H9 (cell line): ENCODE results near the gene OR1S2. TPM values are rescaled to one million over a fixed set of nuclear protein-coding genes. Genes with fewer than 3 reads are reported as not detected.

Source experiments
- DNase-seq: peaks from one replicate; pipeline ENCODE4 v3.0.0-alpha.2; 2017
- H2AFZ ChIP-seq: one replicate; pipeline ENCODE4 v1.6.1; 2013; ENCODE audit warnings: mild to moderate bottlenecking, low read length, control low read depth, moderate library complexity
- H2AK5ac ChIP-seq: 2 replicates; pipeline ENCODE4 v1.6.1; 2013; ENCODE audit warnings: low read length, control low read depth, mixed read lengths; ENCODE audit not compliant: insufficient read length
- H2BK120ac ChIP-seq: one replicate; pipeline ENCODE4 v1.6.1; 2013; ENCODE audit warnings: low read depth, mild to moderate bottlenecking, low read length, control low read depth, inconsistent platforms; ENCODE audit not compliant: poor library complexity, severe bottlenecking
- H2BK12ac ChIP-seq: 2 replicates; pipeline ENCODE4 v1.6.1; 2013; ENCODE audit warnings: low read length, control low read depth, mixed read lengths, low read depth; ENCODE audit not compliant: insufficient read length
- H2BK15ac ChIP-seq: 2 replicates; pipeline ENCODE4 v1.6.1; 2013; ENCODE audit warnings: low read depth, low read length, control low read depth
- H2BK20ac ChIP-seq: one replicate; pipeline ENCODE4 v1.6.1; 2013; ENCODE audit warnings: low read depth, mild to moderate bottlenecking, low read length, control low read depth, inconsistent platforms; ENCODE audit not compliant: poor library complexity, severe bottlenecking
- H2BK5ac ChIP-seq: 2 replicates; pipeline ENCODE4 v1.6.1; 2013; ENCODE audit warnings: low read length, control low read depth, mixed read lengths; ENCODE audit not compliant: insufficient read length
- H3K14ac ChIP-seq: 2 replicates; pipeline ENCODE4 v1.6.1; 2013; ENCODE audit warnings: low read length, control low read depth; ENCODE audit not compliant: insufficient read depth
- H3K18ac ChIP-seq: 2 replicates; pipeline ENCODE4 v1.6.1; 2013; ENCODE audit warnings: low read depth, mild to moderate bottlenecking, mixed read lengths, low read length, control low read depth; ENCODE audit not compliant: insufficient read length
- H3K23ac ChIP-seq: 2 replicates; pipeline ENCODE4 v1.6.1; 2013; ENCODE audit warnings: low read length, control low read depth, mixed read lengths, low read depth; ENCODE audit not compliant: insufficient read length
- H3K23me2 ChIP-seq: 2 replicates; pipeline ENCODE4 v1.6.1; 2013; ENCODE audit warnings: low read depth, mild to moderate bottlenecking, mixed read lengths, low read length, control low read depth; ENCODE audit not compliant: insufficient read length, poor library complexity, severe bottlenecking
- H3K27ac ChIP-seq: 2 replicates; pipeline ENCODE4 v1.5.1; 2013; ENCODE audit warnings: low read length, control low read depth, mixed read lengths, low read depth; ENCODE audit not compliant: insufficient read length
- H3K27me3 ChIP-seq: 2 replicates; pipeline ENCODE4 v1.6.1; 2013; ENCODE audit warnings: low read length, control low read depth, inconsistent platforms; ENCODE audit not compliant: insufficient read depth
- H3K4ac ChIP-seq: 2 replicates; pipeline ENCODE4 v1.6.1; 2013; ENCODE audit warnings: low read depth, mild to moderate bottlenecking, control low read depth, inconsistent platforms, low read length, moderate library complexity
- H3K4me1 ChIP-seq: 2 replicates; pipeline ENCODE4 v1.6.1; 2013; ENCODE audit warnings: low read length, control low read depth, inconsistent platforms; ENCODE audit not compliant: insufficient read depth
- H3K4me2 ChIP-seq: 2 replicates; pipeline ENCODE4 v1.6.1; 2013; ENCODE audit warnings: low read length, control low read depth, mixed read lengths; ENCODE audit not compliant: insufficient read length, insufficient read depth
- H3K56ac ChIP-seq: 2 replicates; pipeline ENCODE4 v1.6.1; 2013; ENCODE audit warnings: low read depth, mild to moderate bottlenecking, mixed read lengths, low read length, control low read depth; ENCODE audit not compliant: insufficient read length
- H3K79me1 ChIP-seq: 2 replicates; pipeline ENCODE4 v1.6.1; 2013; ENCODE audit warnings: low read depth, mild to moderate bottlenecking, moderate library complexity, low read length, control low read depth, inconsistent platforms; ENCODE audit not compliant: insufficient read depth, poor library complexity, severe bottlenecking
- H3K79me2 ChIP-seq: 2 replicates; pipeline ENCODE4 v1.6.1; 2013; ENCODE audit warnings: low read length, control low read depth, inconsistent platforms; ENCODE audit not compliant: insufficient read depth
- H3K9ac ChIP-seq: 2 replicates; pipeline ENCODE4 v1.6.1; 2013; ENCODE audit warnings: low read length, control low read depth, mixed read lengths; ENCODE audit not compliant: insufficient read length; ENCODE audit errors: extremely low read depth
- H3K9me3 ChIP-seq: one replicate; pipeline ENCODE4 v1.6.1; 2013; ENCODE audit warnings: low read depth, low read length, inconsistent platforms; ENCODE audit not compliant: control insufficient read depth
- H3T11ph ChIP-seq: one replicate; pipeline ENCODE4 v1.6.1; 2013; ENCODE audit warnings: mild to moderate bottlenecking, low read length, control low read depth, inconsistent platforms
- H4K20me1 ChIP-seq: one replicate; pipeline ENCODE4 v1.6.1; 2013; ENCODE audit not compliant: control insufficient read depth, insufficient read length, insufficient read depth
- H4K5ac ChIP-seq: 2 replicates; pipeline ENCODE4 v1.6.1; 2013; ENCODE audit warnings: low read depth, mild to moderate bottlenecking, mixed read lengths, low read length, control low read depth; ENCODE audit not compliant: insufficient read length
- H4K8ac ChIP-seq: replicated peaks from 2 replicates; pipeline ENCODE4 v1.6.1; 2013; ENCODE audit warnings: low read length, control low read depth, mixed read lengths, low read depth; ENCODE audit not compliant: insufficient read length
- H4K91ac ChIP-seq: 2 replicates; pipeline ENCODE4 v1.6.1; 2013; ENCODE audit warnings: low read depth, mild to moderate bottlenecking, moderate library complexity, mixed read lengths, low read length, control low read depth; ENCODE audit not compliant: insufficient read length
- H3K27ac Mint-ChIP-seq, 3 experiments: 2 replicates in 2 of 3; 3 replicates in 1 of 3; pipeline ENCODE4 v1.8.0; 2020 to 2021; ENCODE audit warnings: mixed read lengths in 3 of 3, mild to moderate bottlenecking in 1 of 3, moderate library complexity in 1 of 3
- H3K27me3 Mint-ChIP-seq: 2 replicates; pipeline ENCODE4 v1.8.0; 2021; ENCODE audit warnings: low read depth, mild to moderate bottlenecking, moderate library complexity, mixed read lengths
- H3K36me3 Mint-ChIP-seq, 3 experiments: 2 replicates in 2 of 3; 3 replicates in 1 of 3; pipeline ENCODE4 v1.8.0; 2020 to 2021; ENCODE audit warnings: low read depth in 3 of 3, mixed read lengths in 3 of 3; ENCODE audit not compliant: insufficient read depth in 1 of 3
- H3K4me1 Mint-ChIP-seq, 2 experiments: 2 replicates each; pipeline ENCODE4 v1.8.0; 2020; ENCODE audit warnings: mixed read lengths in 2 of 2
- H3K4me3 Mint-ChIP-seq, 2 experiments: 2 replicates in 1 of 2; 3 replicates in 1 of 2; pipeline ENCODE4 v1.8.0; 2020 to 2021; ENCODE audit warnings: mild to moderate bottlenecking in 2 of 2, mixed read lengths in 2 of 2, moderate library complexity in 1 of 2
- H3K9me3 Mint-ChIP-seq, 2 experiments: 2 replicates in 1 of 2; 3 replicates in 1 of 2; pipeline ENCODE4 v1.8.0; 2020; ENCODE audit warnings: mild to moderate bottlenecking in 2 of 2, mixed read lengths in 2 of 2, moderate library complexity in 1 of 2
- WGBS: extraction: QIAGEN DNeasy Blood & Tissue Kit; methylation state at CpG from one replicate; pipeline ENCODE4 v1.1.7; 2013; ENCODE audit warnings: missing lambda C conversion rate, low lambda C conversion rate, mixed read lengths; ENCODE audit not compliant: insufficient read length; ENCODE audit errors: extremely low coverage; 5-methylcytosine and 5-hydroxymethylcytosine counted together
- total RNA-seq: library from RNA; stranded (reverse); gene quantifications from 2 replicates; pipeline ENCODE4 v1.2.1, GENCODE V29; 2021
- TF ChIP-seq, protein P1 (sequence below): fragments of 200-600 bp; sonication (generic); conservative IDR thresholded peaks from 3 replicates; pipeline ENCODE4 v1.8.0; 2021; ENCODE audit warnings: antibody characterized with exemption, mild to moderate bottlenecking

Gene OR1S2
- total RNA-seq, 1 experiment from 2014 or later: not detected

DNA sequence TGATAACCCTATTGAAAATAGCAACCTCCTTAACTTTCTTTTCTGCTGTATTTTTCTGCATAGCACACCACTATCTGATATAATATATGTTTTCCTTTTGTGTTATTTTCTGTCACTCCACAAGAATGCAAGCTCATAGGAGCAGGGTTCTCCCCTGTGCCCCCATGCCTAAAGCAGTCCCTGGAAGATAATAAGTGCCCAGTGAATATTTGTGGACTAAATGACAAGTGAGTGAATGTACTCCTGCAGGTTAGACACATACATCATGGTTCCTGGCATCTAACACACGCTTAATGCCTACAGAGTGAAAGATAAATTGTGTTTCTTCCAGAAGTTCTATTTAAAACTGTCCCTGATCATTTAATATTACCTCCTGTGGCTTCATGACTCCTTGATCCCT, 39.0 kb downstream of the OR1S2 start:
- no peak overlapping the region for H2BK20ac ChIP-seq
- H3K18ac ChIP-seq: no peak overlapping the region
- DNase-seq: no peak
- no peak overlapping the region for H3K56ac ChIP-seq
- H4K20me1 ChIP-seq: no peaks in the 10 kb centered on the region
- Mint-ChIP-seq H3K36me3 (no peaks in the 10 kb centered on the region), H3K9me3 (peaks cover 0 to 2% of the 10 kb centered on the region in 2 experiments; a peak in 2 of 5 replicates), H3K4me3 (no peak overlapping the region), H3K27me3 (no peaks in the 10 kb centered on the region; the same call in 1 of the 2 replicates), H3K27ac (no peak overlapping the region), H3K4me1 (peaks cover 6 to 7% of the 10 kb centered on the region in 2 experiments)
- no peak overlapping the region for H2BK12ac ChIP-seq
- no peaks in the 10 kb centered on the region for H3K23me2 ChIP-seq
- no peak overlapping the region for H2AFZ ChIP-seq
- H4K8ac ChIP-seq: no peak overlapping the region
- H3K9ac ChIP-seq: no peak overlapping the region
- H3K23ac ChIP-seq: no peak overlapping the region
- TF ChIP-seq, protein P1, sequence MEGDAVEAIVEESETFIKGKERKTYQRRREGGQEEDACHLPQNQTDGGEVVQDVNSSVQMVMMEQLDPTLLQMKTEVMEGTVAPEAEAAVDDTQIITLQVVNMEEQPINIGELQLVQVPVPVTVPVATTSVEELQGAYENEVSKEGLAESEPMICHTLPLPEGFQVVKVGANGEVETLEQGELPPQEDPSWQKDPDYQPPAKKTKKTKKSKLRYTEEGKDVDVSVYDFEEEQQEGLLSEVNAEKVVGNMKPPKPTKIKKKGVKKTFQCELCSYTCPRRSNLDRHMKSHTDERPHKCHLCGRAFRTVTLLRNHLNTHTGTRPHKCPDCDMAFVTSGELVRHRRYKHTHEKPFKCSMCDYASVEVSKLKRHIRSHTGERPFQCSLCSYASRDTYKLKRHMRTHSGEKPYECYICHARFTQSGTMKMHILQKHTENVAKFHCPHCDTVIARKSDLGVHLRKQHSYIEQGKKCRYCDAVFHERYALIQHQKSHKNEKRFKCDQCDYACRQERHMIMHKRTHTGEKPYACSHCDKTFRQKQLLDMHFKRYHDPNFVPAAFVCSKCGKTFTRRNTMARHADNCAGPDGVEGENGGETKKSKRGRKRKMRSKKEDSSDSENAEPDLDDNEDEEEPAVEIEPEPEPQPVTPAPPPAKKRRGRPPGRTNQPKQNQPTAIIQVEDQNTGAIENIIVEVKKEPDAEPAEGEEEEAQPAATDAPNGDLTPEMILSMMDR: no peak
- H2BK5ac ChIP-seq: no peak overlapping the region
- H3K27ac ChIP-seq: no peak overlapping the region
- H3K9me3 ChIP-seq: no peaks in the 10 kb centered on the region
- H3K14ac ChIP-seq: no peak overlapping the region
- H3K79me2 ChIP-seq: no peaks in the 10 kb centered on the region
- no peaks in the 10 kb centered on the region for H3K27me3 ChIP-seq
- no peaks in the 10 kb centered on the region for H3K79me1 ChIP-seq
- no peak overlapping the region for H4K5ac ChIP-seq
- no peak overlapping the region for H2BK120ac ChIP-seq
- H3K4me1 ChIP-seq: no peaks in the 10 kb centered on the region
- no peak overlapping the region for H2BK15ac ChIP-seq
- no peak overlapping the region for H4K91ac ChIP-seq
- H3K4ac ChIP-seq: no peak overlapping the region
- no peak overlapping the region for H3K4me2 ChIP-seq
- no peak overlapping the region for H2AK5ac ChIP-seq
- no CpG with 5 or more reads among the region's 1 CpG for WGBS
- no peak overlapping the region for H3T11ph ChIP-seq
